K562 (cell line): ENCODE measurements around the gene PDHX. TPM values are rescaled to one million over a fixed set of nuclear protein-coding genes. Genes with fewer than 3 reads are reported as not detected.
A peak's percentile ranks its signal among the peaks of the same experiment; 100 is the strongest.

Source experiments
- ATAC-seq: fragments of 200-7000 bp; cut with Tn5 transposase; 3 replicates; pipeline ENCODE4 v1.9.1; 2020; ENCODE audit warnings: moderate library complexity
- BruUV-seq: library from RNA; stranded (reverse); fragments of 400-500 nt; replicated peaks from 2 replicates; lab custom pipeline; 2021; lab: Mats Ljungman, UMichigan
- CTCF ChIA-PET: fragments of 300-600 bp; formaldehyde crosslinking; extraction: SDS; loops from one replicate; lab custom pipeline; 2021; ENCODE audit warnings: low intra/inter-chr PET ratio; lab: Yijun Ruan, JAX
- POLR2A ChIA-PET: fragments of 300-600, 350-650 bp; sonication (Branson Sonifier 250); formaldehyde crosslinking; extraction: SDS; loops from one replicate; lab custom pipeline; 2021; ENCODE audit warnings: antibody characterized with exemption, inconsistent platforms; lab: Yijun Ruan, JAX
- DNase-seq, 4 experiments: peaks; one replicate each; pipeline versions ENCODE4 v3.0.0 to v3.0.0-alpha.2; 2011 to 2018; ENCODE audit warnings: low spot score in 3 of 4, mixed read lengths in 3 of 4; ENCODE audit errors: extremely low read depth in 1 of 4
- FAIRE-seq: peaks from 2 replicates; lab custom pipeline; 2011; peaks lifted over from hg19 to GRCh38; lab: Jason Lieb, UNC
- H2AFZ ChIP-seq: 2 replicates; pipeline ENCODE4 v1.6.0; 2011; ENCODE audit warnings: low read depth, low read length, control low read depth, inconsistent platforms
- H3K27ac ChIP-seq: fragments of 200-600 bp; 3 replicates; pipeline ENCODE4 v1.8.0; 2011; ENCODE audit warnings: low read depth, mild to moderate bottlenecking, control low read depth, inconsistent platforms, low read length, moderate library complexity, mixed read lengths; ENCODE audit errors: extremely low read depth
- H3K27me3 ChIP-seq, 2 experiments: fragments of 300-600 bp in 1 of 2; 2 replicates in 1 of 2; 3 replicates in 1 of 2; pipeline versions ENCODE4 v1.6.0 to v1.8.0; 2011; ENCODE audit warnings: inconsistent platforms in 2 of 2, low read length in 2 of 2, mild to moderate bottlenecking in 1 of 2, mixed read lengths in 1 of 2, moderate library complexity in 1 of 2; ENCODE audit not compliant: control insufficient read depth in 2 of 2, insufficient read depth in 2 of 2
- H3K36me3 ChIP-seq: fragments of 300-600 bp; 3 replicates; pipeline ENCODE4 v1.8.0; 2011; ENCODE audit warnings: mild to moderate bottlenecking, low read length, inconsistent platforms; ENCODE audit not compliant: control insufficient read depth, insufficient read depth
- H3K4me1 ChIP-seq, 2 experiments: fragments of 200-600 bp in 1 of 2; replicated peaks in 1 of 2; 2 replicates in 1 of 2; 3 replicates in 1 of 2; pipeline versions ENCODE4 v1.5.1 to v1.8.0; 2011; ENCODE audit warnings: inconsistent platforms in 2 of 2, low read length in 2 of 2, mild to moderate bottlenecking in 1 of 2, mixed read lengths in 1 of 2, moderate library complexity in 1 of 2; ENCODE audit not compliant: control insufficient read depth in 2 of 2, insufficient read depth in 2 of 2
- H3K4me2 ChIP-seq: 2 replicates; pipeline ENCODE4 v1.6.1; 2011; ENCODE audit warnings: low read length, control low read depth, inconsistent platforms, mixed read lengths; ENCODE audit not compliant: insufficient read depth
- H3K4me3 ChIP-seq: fragments of 200-600 bp; sonication (generic), shearing (Covaris generic); 2 replicates; pipeline ENCODE4 v1.5.1; 2016; ENCODE audit warnings: control low read depth, inconsistent platforms
- H3K79me2 ChIP-seq: fragments of 200-600 bp; 3 replicates; pipeline ENCODE4 v1.8.0; 2011; ENCODE audit warnings: low read length, inconsistent platforms; ENCODE audit not compliant: control insufficient read depth, insufficient read depth
- H3K9ac ChIP-seq, 2 experiments: 2 replicates each; pipeline versions ENCODE4 v1.6.0 to v1.6.1; 2011; ENCODE audit warnings: low read depth in 2 of 2, low read length in 2 of 2, control low read depth in 1 of 2, inconsistent platforms in 1 of 2, mild to moderate bottlenecking in 1 of 2, mixed read lengths in 1 of 2; ENCODE audit not compliant: insufficient read depth in 1 of 2
- H3K9me1 ChIP-seq: one replicate; pipeline ENCODE4 v1.6.0; 2011; ENCODE audit warnings: inconsistent platforms, mild to moderate bottlenecking, low read length, moderate library complexity; ENCODE audit not compliant: control insufficient read depth, insufficient read depth
- H3K9me3 ChIP-seq: replicated peaks from 2 replicates; pipeline ENCODE4 v1.5.1; 2011; ENCODE audit warnings: low read depth, low read length, inconsistent platforms; ENCODE audit not compliant: control insufficient read depth, insufficient read depth
- H4K20me1 ChIP-seq: replicated peaks from 2 replicates; pipeline ENCODE4 v1.6.1; 2011; ENCODE audit warnings: low read length, inconsistent platforms, mixed read lengths; ENCODE audit not compliant: control insufficient read depth, insufficient read depth
- LEF1 ChIP-seq: fragments of 450-650 bp; IDR thresholded peaks from 2 replicates; pipeline ENCODE4 v1.6.1; 2016; ENCODE audit warnings: mild to moderate bottlenecking
- MAFF ChIP-seq: IDR thresholded peaks from 2 replicates; pipeline ENCODE4 v1.6.1; 2012; ENCODE audit warnings: low read length, improper control_type of control experiment
- MAFG ChIP-seq: fragments of 450-650 bp; conservative IDR thresholded peaks from 2 replicates; pipeline ENCODE4 v1.6.1; 2016; ENCODE audit warnings: missing genetic modification characterization, missing compliant biosample characterization
- NFE2 ChIP-seq: IDR thresholded peaks from 2 replicates; pipeline ENCODE4 v1.6.1; 2014; ENCODE audit warnings: antibody characterized with exemption, low read depth
- RCOR1 ChIP-seq, 2 experiments: IDR thresholded peaks; 2 replicates each; pipeline ENCODE4 v1.6.1; 2012; ENCODE audit warnings: low read depth in 2 of 2, low read length in 2 of 2, borderline replicate concordance in 1 of 2, improper control_type of control experiment in 1 of 2
- SIRT6 ChIP-seq: IDR thresholded peaks from one replicate; pipeline ENCODE4 v1.6.1; 2012; ENCODE audit warnings: low read depth, mild to moderate bottlenecking, control low read depth, inconsistent platforms, low read length, moderate library complexity
- ZBTB34 ChIP-seq: fragments of 250-450 bp; sonication (Bioruptor Pico); IDR thresholded peaks from 2 replicates; pipeline ENCODE4 v1.8.0; 2021; ENCODE audit warnings: mild to moderate bottlenecking, moderate library complexity
- ZNF445 ChIP-seq: fragments of 250-450 bp; sonication (Bioruptor Pico); IDR thresholded peaks from 2 replicates; pipeline ENCODE4 v1.4.0; 2020; ENCODE audit warnings: low read depth, mild to moderate bottlenecking, moderate library complexity
- ZNF778 ChIP-seq: fragments of 450-650 bp; formaldehyde crosslinking; IDR thresholded peaks from 2 replicates; pipeline ENCODE4 v1.4.0; 2020; ENCODE audit warnings: mild to moderate bottlenecking, moderate library complexity
- WGBS: fragments of 100-300 bp; shearing (Covaris generic); methylation state at CpG from one replicate; pipeline ENCODE4 v1.1.6; 2016; ENCODE audit warnings: low coverage, mixed read lengths; ENCODE audit not compliant: insufficient coverage; ENCODE audit errors: missing lambda C conversion rate; 5-methylcytosine and 5-hydroxymethylcytosine counted together
- in situ Hi-C: fragments of 300-500 bp; cut with MboI; formaldehyde crosslinking; loops from 4 replicates; pipeline ENCODE4 v1.15.0; 2018; ENCODE audit warnings: inconsistent platforms, mixed read lengths
- intact Hi-C: fragments of 100-400 bp; cut with micrococcal nuclease; formaldehyde crosslinking; loops from 2 replicates; pipeline ENCODE4 v1.14.2; 2022
- polyA plus RNA-seq, 8 experiments: library from polyadenylated mRNA; depleted of rRNA in 4 of 8; stranded (reverse) in 5 of 8; unstranded in 3 of 8; fragments of >200 nt; fragmentation: Nextera tagmentation in 2 of 8; fragmentation: Illumina TruSeq in 1 of 8; extraction: Ambion mirVana in 2 of 8; extraction: Trizol in 1 of 8; gene quantifications; 2 replicates each; pipeline versions ENCODE4 v1.2.1 to v1.2.3, GENCODE V29; 2011 to 2014; ENCODE audit warnings: inconsistent platforms in 1 of 8, missing spikeins in 1 of 8
- total RNA-seq, 7 experiments: library from RNA; depleted of rRNA in 6 of 7; stranded (reverse); fragments of >200 nt in 6 of 7; fragmentation: Illumina TruSeq in 2 of 7; extraction: Trizol in 2 of 7; gene quantifications; 2 replicates each; pipeline versions ENCODE4 v1.2.1 to v1.2.3, GENCODE V29; 2011 to 2021; ENCODE audit warnings: low replicate concordance in 1 of 7
- TF ChIP-seq, protein P1 (sequence below), 3 experiments: fragments of 200-800 bp in 1 of 3; fragments of 250-450 bp in 1 of 3; fragments of 450-650 bp in 1 of 3; sonication (Bioruptor Pico) in 1 of 3; sonication (Bioruptor generic) in 1 of 3; formaldehyde crosslinking in 1 of 3; IDR thresholded peaks; 2 replicates each; pipeline versions ENCODE4 v1.6.1 to v1.8.0; 2016 to 2022; ENCODE audit warnings: mild to moderate bottlenecking in 2 of 3, missing genetic modification characterization in 2 of 3, missing compliant biosample characterization in 1 of 3, moderate library complexity in 1 of 3
- TF ChIP-seq, protein P2 (sequence below): sonication (generic); IDR thresholded peaks from 2 replicates; pipeline ENCODE4 v1.6.1; 2016
- TF ChIP-seq, protein P3 (sequence below): fragments of 250-450 bp; sonication (Bioruptor Pico); IDR thresholded peaks from 2 replicates; pipeline ENCODE4 v1.8.0; 2022; ENCODE audit warnings: moderate library complexity, mild to moderate bottlenecking, inconsistent platforms

The PDHX gene
- total and polyA plus RNA-seq, 9 of the 15 experiments (the other 6 are each of a cell fraction or from before 2014, with no cell fraction given), result 20.8 to 43.5 (median 31.2) TPM

GRCh38 chr11:35040221-35040942, 124.0 kb downstream of the PDHX start (continued):
- no peak for TF ChIP-seq ZBTB34 (CRISPR knock-in tag)

DNA sequence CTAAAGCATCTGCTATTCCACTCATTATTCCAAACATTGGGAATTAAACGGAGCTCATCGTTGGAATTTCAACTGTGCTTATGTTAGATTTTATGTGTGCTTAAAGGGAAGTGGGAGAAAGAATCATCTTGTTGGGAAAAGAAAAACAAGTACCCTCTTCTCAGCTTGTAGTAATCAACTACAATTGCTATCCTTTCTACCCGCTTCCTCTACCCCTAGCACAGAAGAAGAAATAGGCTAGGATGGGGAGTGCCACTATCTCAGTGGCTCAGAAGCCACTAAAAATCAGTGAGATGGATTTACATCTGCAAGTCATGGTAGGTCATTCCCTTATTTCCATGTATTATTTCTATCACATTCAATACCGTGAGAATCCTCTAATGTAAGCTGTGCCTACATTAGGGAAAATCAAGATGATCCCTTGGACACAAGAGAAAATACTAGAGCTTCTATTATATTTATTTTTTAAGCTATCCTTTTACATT, 124.7 kb downstream of the PDHX start:
- in situ Hi-C loops, result no loop called here
- no peak overlapping the region for H3K4me3 ChIP-seq
- TF ChIP-seq LEF1 (no peak), MAFG (tag) (peak; percentile 57; the same call in 1 of the 2 replicates), ZNF445 (no peak), NFE2 (peak; percentile 62), ZNF778 (CRISPR knock-in tag) (no peak), RCOR1 (IDR thresholded peaks at IDR 0.05; ENCODE audit: borderline replicate concordance in 1 of 2, low read depth in 2 of 2, low read length in 2 of 2) (peak in 1 of 2 experiments; percentile 37; a peak in 1 of 4 replicates), MAFF (peak; percentile 14; the same call in 1 of the 2 replicates), SIRT6 (no peak)
- TF ChIP-seq, protein P1, sequence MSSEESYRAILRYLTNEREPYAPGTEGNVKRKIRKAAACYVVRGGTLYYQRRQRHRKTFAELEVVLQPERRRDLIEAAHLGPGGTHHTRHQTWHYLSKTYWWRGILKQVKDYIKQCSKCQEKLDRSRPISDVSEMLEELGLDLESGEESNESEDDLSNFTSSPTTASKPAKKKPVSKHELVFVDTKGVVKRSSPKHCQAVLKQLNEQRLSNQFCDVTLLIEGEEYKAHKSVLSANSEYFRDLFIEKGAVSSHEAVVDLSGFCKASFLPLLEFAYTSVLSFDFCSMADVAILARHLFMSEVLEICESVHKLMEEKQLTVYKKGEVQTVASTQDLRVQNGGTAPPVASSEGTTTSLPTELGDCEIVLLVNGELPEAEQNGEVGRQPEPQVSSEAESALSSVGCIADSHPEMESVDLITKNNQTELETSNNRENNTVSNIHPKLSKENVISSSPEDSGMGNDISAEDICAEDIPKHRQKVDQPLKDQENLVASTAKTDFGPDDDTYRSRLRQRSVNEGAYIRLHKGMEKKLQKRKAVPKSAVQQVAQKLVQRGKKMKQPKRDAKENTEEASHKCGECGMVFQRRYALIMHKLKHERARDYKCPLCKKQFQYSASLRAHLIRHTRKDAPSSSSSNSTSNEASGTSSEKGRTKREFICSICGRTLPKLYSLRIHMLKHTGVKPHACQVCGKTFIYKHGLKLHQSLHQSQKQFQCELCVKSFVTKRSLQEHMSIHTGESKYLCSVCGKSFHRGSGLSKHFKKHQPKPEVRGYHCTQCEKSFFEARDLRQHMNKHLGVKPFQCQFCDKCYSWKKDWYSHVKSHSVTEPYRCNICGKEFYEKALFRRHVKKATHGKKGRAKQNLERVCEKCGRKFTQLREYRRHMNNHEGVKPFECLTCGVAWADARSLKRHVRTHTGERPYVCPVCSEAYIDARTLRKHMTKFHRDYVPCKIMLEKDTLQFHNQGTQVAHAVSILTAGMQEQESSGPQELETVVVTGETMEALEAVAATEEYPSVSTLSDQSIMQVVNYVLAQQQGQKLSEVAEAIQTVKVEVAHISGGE (CRISPR knock-in tag; IDR thresholded peaks at IDR 0.05), result peak in 1 of 3 experiments; percentile 23; a peak in 1 of 6 replicates
- TF ChIP-seq, protein P2, sequence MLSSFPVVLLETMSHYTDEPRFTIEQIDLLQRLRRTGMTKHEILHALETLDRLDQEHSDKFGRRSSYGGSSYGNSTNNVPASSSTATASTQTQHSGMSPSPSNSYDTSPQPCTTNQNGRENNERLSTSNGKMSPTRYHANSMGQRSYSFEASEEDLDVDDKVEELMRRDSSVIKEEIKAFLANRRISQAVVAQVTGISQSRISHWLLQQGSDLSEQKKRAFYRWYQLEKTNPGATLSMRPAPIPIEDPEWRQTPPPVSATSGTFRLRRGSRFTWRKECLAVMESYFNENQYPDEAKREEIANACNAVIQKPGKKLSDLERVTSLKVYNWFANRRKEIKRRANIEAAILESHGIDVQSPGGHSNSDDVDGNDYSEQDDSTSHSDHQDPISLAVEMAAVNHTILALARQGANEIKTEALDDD, result no peak
- TF ChIP-seq, protein P3, sequence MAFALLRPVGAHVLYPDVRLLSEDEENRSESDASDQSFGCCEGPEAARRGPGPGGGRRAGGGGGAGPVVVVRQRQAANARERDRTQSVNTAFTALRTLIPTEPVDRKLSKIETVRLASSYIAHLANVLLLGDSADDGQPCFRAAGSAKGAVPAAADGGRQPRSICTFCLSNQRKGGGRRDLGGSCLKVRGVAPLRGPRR (CRISPR knock-in tag), result no peak

More for the DNA sequence above, 124.7 kb downstream of the PDHX start:
- ChIA-PET POLR2A (interaction anchor here (0.5 kb wide), 1 partner anchor 114 kb away, joined by 3 read pairs; no protein-coding TSS in a partner anchor), CTCF (no interaction called here)
- H3K27ac ChIP-seq, result no peak overlapping the region
- H3K36me3 ChIP-seq, result no peaks in the 10 kb centered on the region
- 0 out of 2 replicates have a peak overlapping the region, but pooled peaks have one; percentile 80 for H2AFZ ChIP-seq
- no peaks in the 10 kb centered on the region for H3K9me3 ChIP-seq
- H3K9me1 ChIP-seq, result no peaks in the 10 kb centered on the region
- ATAC-seq, result no peak
- DNase-seq, result no peak
- H3K9ac ChIP-seq, result no peak overlapping the region
- intact Hi-C loops, result no loop called here
- H3K4me1 ChIP-seq, result peaks cover 0 to 48% of the 10 kb centered on the region in 2 experiments; a peak in 3 of 5 replicates
- H4K20me1 ChIP-seq, result no peaks in the 10 kb centered on the region
- no peaks in the 10 kb centered on the region for H3K79me2 ChIP-seq
- H3K27me3 ChIP-seq, result no peaks in the 10 kb centered on the region; a peak in 1 of 5 replicates
- BruUV-seq, result no TSS peak
- WGBS, result 53% methylated on average over 4 of the region's 4 CpGs
- no peak for FAIRE-seq
- peak overlapping the region; percentile 74; the same call in 1 of the 2 replicates for H3K4me2 ChIP-seq
